ENCODE results near the gene LRCH3.

GRCh38 chr3:197789309-197789708, 1.7 kb upstream of the LRCH3 start:
- TF ChIP-seq CTCF (conservative IDR thresholded peaks at IDR 0.05; ENCODE audit: low read depth, low read length) (no peak), EZH2 (IDR thresholded peaks at IDR 0.05; ENCODE audit: borderline replicate concordance, low read depth, low read length, poor library complexity, severe bottlenecking) (no peak)

Data from A673 (cell line).